DOHH2 (cell line): ENCODE measurements around the gene HAND1.

Experiments used
- H3F3A ChIP-seq: fragments of 200-600 bp; sonication (generic), shearing (Covaris generic); 2 replicates; pipeline ENCODE4 v1.6.0; 2016; ENCODE audit warnings: antibody characterized with exemption, mild to moderate bottlenecking; ENCODE audit not compliant: control insufficient read depth, insufficient read depth
- H3K27ac ChIP-seq: fragments of 200-600 bp; sonication (generic); 2 replicates; pipeline ENCODE4 v1.5.1; 2014; ENCODE audit warnings: low read depth, mild to moderate bottlenecking, low read length, moderate library complexity
- H3K27me3 ChIP-seq: fragments of 200-600 bp; sonication (generic); 2 replicates; pipeline ENCODE4 v1.6.1; 2014; ENCODE audit warnings: mild to moderate bottlenecking, low read length, mixed read lengths; ENCODE audit not compliant: control insufficient read depth
- H3K36me3 ChIP-seq: fragments of 200-600 bp; sonication (generic); 2 replicates; pipeline ENCODE4 v1.6.1; 2014; ENCODE audit warnings: mild to moderate bottlenecking, low read length, moderate library complexity, mixed read lengths; ENCODE audit not compliant: control insufficient read depth
- H3K4me1 ChIP-seq: fragments of 200-600 bp; sonication (generic); 2 replicates; pipeline ENCODE4 v1.6.1; 2014; ENCODE audit warnings: mild to moderate bottlenecking, low read length, mixed read lengths; ENCODE audit not compliant: control insufficient read depth
- H3K4me2 ChIP-seq: fragments of 200-600 bp; sonication (generic); 2 replicates; pipeline ENCODE4 v1.6.0; 2014; ENCODE audit warnings: mild to moderate bottlenecking, low read length, moderate library complexity
- H3K4me3 ChIP-seq: fragments of 200-600 bp; sonication (generic); 2 replicates; pipeline ENCODE4 v1.5.1; 2014; ENCODE audit warnings: mild to moderate bottlenecking, low read length, mixed read lengths
- H3K79me2 ChIP-seq: fragments of 200-600 bp; sonication (generic); 2 replicates; pipeline ENCODE4 v1.6.1; 2014; ENCODE audit warnings: mild to moderate bottlenecking, low read length, mixed read lengths; ENCODE audit not compliant: control insufficient read depth
- H3K9me2 ChIP-seq: fragments of 200-600 bp; sonication (generic); replicated peaks from 2 replicates; pipeline ENCODE4 v1.6.1; 2014; ENCODE audit warnings: mild to moderate bottlenecking, low read length, mixed read lengths; ENCODE audit not compliant: control insufficient read depth
- H3K9me3 ChIP-seq: fragments of 200-600 bp; sonication (generic); 2 replicates; pipeline ENCODE4 v1.6.1; 2014; ENCODE audit warnings: antibody characterized with exemption, low read length, mixed read lengths; ENCODE audit not compliant: control insufficient read depth, insufficient read depth
- H4K20me1 ChIP-seq: fragments of 200-600 bp; sonication (generic); 2 replicates; pipeline ENCODE4 v1.6.0; 2014; ENCODE audit warnings: low read depth, mild to moderate bottlenecking, antibody characterized with exemption, low read length, moderate library complexity; ENCODE audit not compliant: control insufficient read depth, insufficient read depth
- EZH2phosphoT487 ChIP-seq: fragments of 200-600 bp; sonication (generic); IDR thresholded peaks from 2 replicates; pipeline ENCODE4 v1.6.1; 2017; ENCODE audit warnings: borderline replicate concordance, mild to moderate bottlenecking, antibody characterized with exemption, low read length, moderate library complexity, mixed read lengths
- TF ChIP-seq, protein P1 (sequence below): fragments of 200-600 bp; sonication (generic); IDR thresholded peaks from one replicate; pipeline ENCODE4 v1.5.1; 2014; ENCODE audit warnings: antibody characterized with exemption, mild to moderate bottlenecking, low read depth, low read length; ENCODE audit not compliant: poor library complexity, severe bottlenecking

HAND1 gene

DNA sequence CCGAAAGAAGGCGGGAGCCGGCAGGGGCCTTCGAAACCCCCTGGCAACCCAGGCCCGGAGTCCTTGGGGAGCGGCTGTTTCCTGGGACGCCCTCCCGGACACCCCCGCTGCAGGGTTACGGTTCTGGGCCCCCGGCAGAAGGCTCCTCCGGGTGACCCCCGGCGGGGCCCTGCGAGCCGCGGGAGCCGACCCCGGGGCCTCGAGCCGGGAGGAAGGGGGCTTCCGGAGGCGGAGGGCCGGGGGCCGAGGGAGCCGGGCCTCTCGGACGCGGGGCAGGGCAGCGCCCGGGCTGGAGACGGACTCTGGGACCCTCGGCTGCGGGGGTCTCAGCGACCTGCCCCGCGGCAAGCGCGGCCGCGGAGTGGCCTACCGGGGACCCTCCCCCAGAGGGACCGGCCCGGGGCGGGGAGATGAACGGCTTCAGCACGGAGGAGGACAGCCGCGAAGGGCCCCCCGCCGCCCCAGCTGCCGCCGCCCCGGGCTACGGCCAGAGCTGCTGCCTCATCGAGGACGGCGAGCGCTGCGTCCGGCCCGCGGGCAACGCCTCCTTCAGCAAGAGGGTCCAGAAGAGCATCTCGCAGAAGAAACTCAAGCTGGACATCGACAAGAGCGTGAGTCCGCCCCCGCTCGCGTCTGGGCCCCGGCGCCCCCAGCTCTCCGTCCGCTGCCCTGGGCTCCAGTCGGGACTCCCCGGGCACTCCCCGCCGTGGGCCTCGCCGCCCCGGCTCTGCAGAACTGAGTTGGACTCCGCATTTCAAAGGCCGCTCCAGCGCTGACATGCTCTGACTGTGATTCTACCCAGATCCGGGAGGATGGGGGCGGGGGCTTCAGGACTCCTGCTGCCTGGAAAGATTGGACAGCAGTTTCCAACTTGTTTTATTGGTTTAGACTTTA, 31.6 kb downstream of the HAND1 start:
- no peaks in the 10 kb centered on the region for H3K9me2 ChIP-seq
- no peak for TF ChIP-seq EZH2phosphoT487
- H4K20me1 ChIP-seq: peaks cover 19% of the 10 kb centered on the region
- H3K4me2 ChIP-seq: peak overlapping the region; percentile 87
- H3F3A ChIP-seq: no peaks in the 10 kb centered on the region
- H3K4me1 ChIP-seq: peaks cover 38% of the 10 kb centered on the region
- peak overlapping the region; percentile 100 for H3K4me3 ChIP-seq
- no peak overlapping the region for H3K27ac ChIP-seq
- H3K36me3 ChIP-seq: peaks cover 39% of the 10 kb centered on the region
- peaks cover 62% of the 10 kb centered on the region for H3K79me2 ChIP-seq
- no peaks in the 10 kb centered on the region for H3K27me3 ChIP-seq
- no peaks in the 10 kb centered on the region for H3K9me3 ChIP-seq

- H3K9me2 ChIP-seq: no peaks in the 10 kb centered on the region
- peaks cover 19% of the 10 kb centered on the region for H4K20me1 ChIP-seq
- peaks cover 39% of the 10 kb centered on the region for H3K36me3 ChIP-seq
- H3K4me3 ChIP-seq: peak within 1 kb of the TSS; percentile 100
- H3F3A ChIP-seq: no peaks in the 10 kb centered on the region
- H3K27me3 ChIP-seq: no peaks in the 10 kb centered on the region
- peak within 1 kb of the TSS; percentile 45 for H3K27ac ChIP-seq
- peaks cover 38% of the 10 kb centered on the region for H3K4me1 ChIP-seq
- TF ChIP-seq EZH2phosphoT487: no peak
- TF ChIP-seq, protein P1, sequence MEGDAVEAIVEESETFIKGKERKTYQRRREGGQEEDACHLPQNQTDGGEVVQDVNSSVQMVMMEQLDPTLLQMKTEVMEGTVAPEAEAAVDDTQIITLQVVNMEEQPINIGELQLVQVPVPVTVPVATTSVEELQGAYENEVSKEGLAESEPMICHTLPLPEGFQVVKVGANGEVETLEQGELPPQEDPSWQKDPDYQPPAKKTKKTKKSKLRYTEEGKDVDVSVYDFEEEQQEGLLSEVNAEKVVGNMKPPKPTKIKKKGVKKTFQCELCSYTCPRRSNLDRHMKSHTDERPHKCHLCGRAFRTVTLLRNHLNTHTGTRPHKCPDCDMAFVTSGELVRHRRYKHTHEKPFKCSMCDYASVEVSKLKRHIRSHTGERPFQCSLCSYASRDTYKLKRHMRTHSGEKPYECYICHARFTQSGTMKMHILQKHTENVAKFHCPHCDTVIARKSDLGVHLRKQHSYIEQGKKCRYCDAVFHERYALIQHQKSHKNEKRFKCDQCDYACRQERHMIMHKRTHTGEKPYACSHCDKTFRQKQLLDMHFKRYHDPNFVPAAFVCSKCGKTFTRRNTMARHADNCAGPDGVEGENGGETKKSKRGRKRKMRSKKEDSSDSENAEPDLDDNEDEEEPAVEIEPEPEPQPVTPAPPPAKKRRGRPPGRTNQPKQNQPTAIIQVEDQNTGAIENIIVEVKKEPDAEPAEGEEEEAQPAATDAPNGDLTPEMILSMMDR: no peak
- no peaks in the 10 kb centered on the region for H3K9me3 ChIP-seq
- H3K79me2 ChIP-seq: peaks cover 62% of the 10 kb centered on the region
- H3K4me2 ChIP-seq: peak within 1 kb of the TSS; percentile 94
Observed at GRCh38 chr5:154445422-154446194, 32.4 kb downstream of the HAND1 start, which contains the start of gene SAP30L. TSS of gene SAP30L (plus strand) at chr5:154445997. CDS start at chr5:154446605, 608 bp downstream.

DNA sequence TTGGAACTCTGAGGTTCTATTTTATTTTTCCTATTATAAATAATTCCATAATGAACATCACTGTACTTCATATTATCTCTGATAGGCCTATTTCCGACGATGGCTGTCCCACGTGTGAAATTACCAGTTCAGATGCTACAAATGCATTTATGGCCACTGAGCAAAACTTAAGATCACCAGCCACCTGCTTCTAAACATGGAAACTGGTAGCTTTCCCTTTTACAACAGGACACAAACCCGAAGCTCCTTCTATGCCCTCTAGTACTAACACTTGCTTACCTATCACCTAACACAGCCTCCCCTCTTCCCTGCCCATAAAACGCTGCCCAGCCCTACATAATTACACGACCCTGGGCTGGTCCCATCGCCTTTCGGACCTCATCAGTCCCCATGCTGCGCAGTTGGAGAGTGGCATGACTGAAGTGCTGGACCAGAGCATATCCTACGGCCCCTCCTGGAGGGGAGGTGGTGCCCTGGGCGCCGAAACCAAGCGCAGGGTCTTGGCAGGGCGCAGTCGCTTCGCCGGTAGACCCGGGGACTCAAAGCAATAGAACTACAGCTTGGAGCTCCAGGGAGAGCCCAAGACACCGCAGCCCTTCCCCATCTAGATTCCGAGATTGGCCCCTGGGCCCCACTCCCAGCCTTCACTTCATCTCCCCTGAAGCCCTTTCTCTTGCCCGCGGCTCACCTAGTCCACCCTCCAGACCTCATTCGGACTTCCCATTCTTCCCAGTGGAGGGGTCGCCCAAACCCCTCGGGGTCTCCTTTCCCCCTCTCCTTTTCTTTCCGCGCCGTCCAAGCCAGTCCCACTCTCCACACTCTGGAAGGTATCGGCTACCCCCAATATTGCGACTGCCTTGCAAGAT, 33.2 kb downstream of the HAND1 start:
- peak overlapping the region; percentile 94 for H3K4me2 ChIP-seq
- peak overlapping the region; percentile 45 for H3K27ac ChIP-seq
- H3K36me3 ChIP-seq: peaks cover 37% of the 10 kb centered on the region

More for the DNA sequence above, 33.2 kb downstream of the HAND1 start:
- H3K9me2 ChIP-seq: no peaks in the 10 kb centered on the region
- TF ChIP-seq, protein P1: no peak
- no peak for TF ChIP-seq EZH2phosphoT487
- H3K4me1 ChIP-seq: peaks cover 38% of the 10 kb centered on the region
- H3K27me3 ChIP-seq: no peaks in the 10 kb centered on the region
- H4K20me1 ChIP-seq: peaks cover 18% of the 10 kb centered on the region
- no peaks in the 10 kb centered on the region for H3F3A ChIP-seq
- no peaks in the 10 kb centered on the region for H3K9me3 ChIP-seq
- peaks cover 55% of the 10 kb centered on the region for H3K79me2 ChIP-seq
- peak overlapping the region; percentile 100 for H3K4me3 ChIP-seq
